K562 (cell line): ENCODE measurements around the gene ODC1.

Experiments used
- GABPA ChIP-seq: fragments of 200-800 bp; sonication (Bioruptor generic); conservative IDR thresholded peaks from 2 replicates; pipeline ENCODE4 v1.6.1; 2016; ENCODE audit warnings: low read depth, missing genetic modification characterization, missing compliant biosample characterization
- HSF4 ChIP-seq: fragments of 250-450 bp; sonication (Bioruptor Pico); IDR thresholded peaks from 2 replicates; pipeline ENCODE4 v2.1.2; 2022; ENCODE audit warnings: mild to moderate bottlenecking, moderate library complexity, borderline replicate concordance
- JUNB ChIP-seq: fragments of 450-650 bp; formaldehyde crosslinking; conservative IDR thresholded peaks from 2 replicates; pipeline ENCODE4 v1.4.0; 2020; ENCODE audit warnings: mild to moderate bottlenecking
- KDM1A ChIP-seq, 2 experiments: fragments of 450-650 bp; IDR thresholded peaks; 2 replicates each; pipeline ENCODE4 v1.6.1; 2016; ENCODE audit warnings: mild to moderate bottlenecking in 2 of 2
- SMARCA4 ChIP-seq: fragments of 450-650 bp; IDR thresholded peaks from 2 replicates; pipeline ENCODE4 v1.6.1; 2016
- SMC3 ChIP-seq: conservative IDR thresholded peaks from 2 replicates; pipeline ENCODE4 v1.6.1; 2011; ENCODE audit warnings: low read depth, low read length, improper control_type of control experiment; ENCODE audit not compliant: insufficient read depth
- TF ChIP-seq, protein P1 (sequence below): fragments of 250-450 bp; sonication (Bioruptor Pico); IDR thresholded peaks from 2 replicates; pipeline ENCODE4 v1.8.0; 2021; ENCODE audit warnings: moderate library complexity, mild to moderate bottlenecking, inconsistent platforms
- TF ChIP-seq, protein P2 (sequence below): sonication (generic); formaldehyde crosslinking; IDR thresholded peaks from 2 replicates; pipeline ENCODE4 v1.5.0; 2020; ENCODE audit warnings: missing genetic modification reagents

DNA sequence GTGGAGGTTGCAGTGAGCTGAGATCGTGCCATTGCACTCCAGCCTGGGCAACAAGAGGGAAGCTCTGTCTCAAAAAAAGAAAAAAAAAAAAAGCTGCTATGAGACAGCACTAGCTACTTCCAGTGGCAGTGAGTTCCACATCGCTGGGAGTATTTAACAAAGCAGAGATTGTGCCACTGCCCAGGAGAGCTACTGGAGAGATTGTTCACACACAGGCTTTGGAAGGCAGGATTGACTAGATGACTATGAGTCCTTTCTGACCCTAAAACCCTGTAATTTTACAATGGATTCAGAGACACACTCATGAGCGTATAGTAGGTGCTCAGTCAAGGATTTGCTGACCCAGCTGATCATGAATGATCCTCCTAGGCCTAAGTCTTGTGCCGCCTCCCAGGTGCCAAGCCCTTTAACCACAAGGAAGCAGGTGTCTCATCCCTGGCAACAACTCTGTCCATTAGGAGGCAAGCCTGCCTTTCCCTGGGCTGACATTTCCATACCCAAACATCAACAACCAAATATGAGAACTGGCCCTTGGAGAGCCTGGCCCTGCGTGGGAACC is 45.0 kb upstream of the ODC1 start:
- no peak for TF ChIP-seq SMARCA4
- no peak for TF ChIP-seq KDM1A (IDR thresholded peaks at IDR 0.05)
- no peak for TF ChIP-seq SMC3
- TF ChIP-seq GABPA, result no peak
- TF ChIP-seq, protein P1, sequence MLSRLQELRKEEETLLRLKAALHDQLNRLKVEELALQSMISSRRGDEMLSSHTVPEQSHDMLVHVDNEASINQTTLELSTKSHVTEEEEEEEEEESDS (CRISPR knock-in tag), result no peak
- no peak for TF ChIP-seq HSF4 (CRISPR knock-in tag)
- TF ChIP-seq, protein P2, sequence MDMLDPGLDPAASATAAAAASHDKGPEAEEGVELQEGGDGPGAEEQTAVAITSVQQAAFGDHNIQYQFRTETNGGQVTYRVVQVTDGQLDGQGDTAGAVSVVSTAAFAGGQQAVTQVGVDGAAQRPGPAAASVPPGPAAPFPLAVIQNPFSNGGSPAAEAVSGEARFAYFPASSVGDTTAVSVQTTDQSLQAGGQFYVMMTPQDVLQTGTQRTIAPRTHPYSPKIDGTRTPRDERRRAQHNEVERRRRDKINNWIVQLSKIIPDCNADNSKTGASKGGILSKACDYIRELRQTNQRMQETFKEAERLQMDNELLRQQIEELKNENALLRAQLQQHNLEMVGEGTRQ (CRISPR knock-in tag), result no peak
- TF ChIP-seq JUNB (CRISPR knock-in tag), result no peak
